Keratinocyte (primary cell): ENCODE results near the gene DCTN3. TPM values are rescaled to one million over a fixed set of nuclear protein-coding genes. Genes with fewer than 3 reads are reported as not detected.

Source experiments
- DNase-seq: peaks from one replicate; pipeline ENCODE4 v3.0.0-alpha.2; 2011; ENCODE audit warnings: low read depth, missing footprints, low spot score
- FAIRE-seq: peaks from 2 replicates; lab custom pipeline; 2011; peaks lifted over from hg19 to GRCh38; lab: Jason Lieb, UNC
- H2AFZ ChIP-seq: 2 replicates; pipeline ENCODE4 v1.6.0; 2012; ENCODE audit warnings: low read length, control low read depth, inconsistent platforms; ENCODE audit not compliant: control insufficient read depth
- H3K27ac ChIP-seq: 2 replicates; pipeline ENCODE4 v1.5.1; 2011; ENCODE audit warnings: low read length; ENCODE audit not compliant: control insufficient read depth, insufficient read depth
- H3K27me3 ChIP-seq: 3 replicates; pipeline ENCODE4 v1.6.0; 2011; ENCODE audit warnings: low read length; ENCODE audit not compliant: control insufficient read depth, insufficient read depth; ENCODE audit errors: extremely low read depth
- H3K36me3 ChIP-seq, 2 experiments: 2 replicates in 1 of 2; 3 replicates in 1 of 2; pipeline ENCODE4 v1.5.1; 2011; ENCODE audit warnings: low read length in 2 of 2, mild to moderate bottlenecking in 1 of 2; ENCODE audit not compliant: control insufficient read depth in 2 of 2, insufficient read depth in 2 of 2; ENCODE audit errors: extremely low read depth in 1 of 2
- H3K4me1 ChIP-seq: 3 replicates; pipeline ENCODE4 v1.5.1; 2011; ENCODE audit warnings: low read length; ENCODE audit not compliant: control insufficient read depth, insufficient read depth; ENCODE audit errors: extremely low read depth
- H3K4me2 ChIP-seq: 3 replicates; pipeline ENCODE4 v1.6.0; 2011; ENCODE audit warnings: low read depth, low read length; ENCODE audit not compliant: control insufficient read depth, insufficient read depth; ENCODE audit errors: extremely low read depth
- H3K4me3 ChIP-seq, 3 experiments: fragments of 200-600 bp in 1 of 3; sonication (generic) in 1 of 3; 2 replicates in 2 of 3; 3 replicates in 1 of 3; pipeline ENCODE4 v1.5.1; 2011 to 2016; ENCODE audit warnings: low read length in 3 of 3, mild to moderate bottlenecking in 3 of 3, control low read depth in 2 of 3, inconsistent platforms in 1 of 3, low read depth in 1 of 3, mixed read lengths in 1 of 3, mixed run types in 1 of 3, moderate library complexity in 1 of 3; ENCODE audit not compliant: control insufficient read depth in 2 of 3, insufficient read depth in 2 of 3; ENCODE audit errors: extremely low read depth in 1 of 3
- H3K79me2 ChIP-seq: 2 replicates; pipeline ENCODE4 v1.6.0; 2012; ENCODE audit warnings: low read length; ENCODE audit not compliant: control insufficient read depth, insufficient read depth
- H3K9ac ChIP-seq: 3 replicates; pipeline ENCODE4 v1.6.0; 2011; ENCODE audit warnings: low read length; ENCODE audit not compliant: control insufficient read depth, insufficient read depth; ENCODE audit errors: extremely low read depth
- H3K9me1 ChIP-seq: 3 replicates; pipeline ENCODE4 v1.6.0; 2011; ENCODE audit warnings: low read length; ENCODE audit not compliant: control insufficient read depth, insufficient read depth; ENCODE audit errors: extremely low read depth
- H3K9me3 ChIP-seq: 2 replicates; pipeline ENCODE4 v1.5.1; 2012; ENCODE audit warnings: low read depth, low read length; ENCODE audit not compliant: control insufficient read depth
- H4K20me1 ChIP-seq: 3 replicates; pipeline ENCODE4 v1.6.0; 2011; ENCODE audit warnings: low read length; ENCODE audit not compliant: control insufficient read depth, insufficient read depth; ENCODE audit errors: extremely low read depth
- EZH2 ChIP-seq: IDR thresholded peaks from one replicate; pipeline ENCODE4 v1.6.1; 2012; ENCODE audit warnings: inconsistent platforms, mild to moderate bottlenecking, low read length, moderate library complexity
- dilution Hi-C: fragments of 300-500 bp; cut with MboI; formaldehyde crosslinking; loops from one replicate; pipeline ENCODE4 v1.7.0; 2020; ENCODE audit warnings: low sequenced_read_pairs; ENCODE audit not compliant: extremely low pct_ligation_motif_present
- polyA plus RNA-seq, 5 experiments: library from polyadenylated mRNA; depleted of rRNA in 3 of 5; stranded (reverse) in 3 of 5; stranded (forward) in 1 of 5; unstranded in 1 of 5; fragments of >200 nt; gene quantifications; 1 replicate in 1 of 5; 2 replicates in 3 of 5; 3 replicates in 1 of 5; pipeline versions ENCODE4 v1.2.1 to v1.2.3, GENCODE V29; 2011 to 2012; ENCODE audit warnings: missing spikeins in 2 of 5, low read depth in 1 of 5, low replicate concordance in 1 of 5
- TF ChIP-seq, protein P1 (sequence below), 3 experiments: IDR thresholded peaks in 1 of 3; conservative IDR thresholded peaks in 1 of 3; optimal IDR thresholded peaks in 1 of 3; 2 replicates in 2 of 3; 3 replicates in 1 of 3; pipeline versions ENCODE3 to v1.5.1; 2011; ENCODE audit warnings: low read length in 3 of 3, mild to moderate bottlenecking in 3 of 3, moderate library complexity in 2 of 3, control low read depth in 1 of 3, inconsistent platforms in 1 of 3; ENCODE audit not compliant: insufficient read depth in 2 of 3; ENCODE audit errors: extremely low read depth in 1 of 3

DCTN3 gene
- polyA plus RNA-seq, 1 donor (not counting 4 experiments of a cell fraction or from before 2014, with no cell fraction given): 106 TPM

DNA sequence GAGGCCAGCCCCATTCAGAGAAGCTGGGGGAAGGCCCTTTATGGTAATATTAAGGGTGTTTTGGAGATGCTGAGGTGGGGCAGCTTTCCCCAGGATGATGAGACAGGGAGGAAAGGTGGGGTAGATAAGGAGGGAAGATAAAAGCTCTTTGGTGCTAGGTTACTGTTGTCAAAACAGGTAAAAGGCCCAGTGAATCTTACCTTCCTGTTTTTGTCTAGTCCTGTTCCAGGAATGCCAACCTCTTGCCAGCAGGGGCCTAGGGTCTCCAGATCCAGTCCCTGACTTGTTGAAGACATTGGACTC, 43.0 kb upstream of the DCTN3 start:
- peak; percentile 87 for FAIRE-seq
- peaks cover 5% of the 10 kb centered on the region for H3K9me1 ChIP-seq
- H3K27ac ChIP-seq: peak overlapping the region; percentile 86
- peaks cover under 1% of the 10 kb centered on the region for H4K20me1 ChIP-seq
- peaks cover 0 to 7% of the 10 kb centered on the region in 2 experiments for H3K36me3 ChIP-seq
- H3K4me1 ChIP-seq: peaks cover 58% of the 10 kb centered on the region
- no peak overlapping the region for H3K4me3 ChIP-seq
- H3K9ac ChIP-seq: peak overlapping the region; percentile 55
- no peaks in the 10 kb centered on the region for H3K9me3 ChIP-seq
- no peak for DNase-seq
- H3K27me3 ChIP-seq: no peaks in the 10 kb centered on the region
- H2AFZ ChIP-seq: peak overlapping the region; percentile 41
- no peak for TF ChIP-seq EZH2
- TF ChIP-seq, protein P1, sequence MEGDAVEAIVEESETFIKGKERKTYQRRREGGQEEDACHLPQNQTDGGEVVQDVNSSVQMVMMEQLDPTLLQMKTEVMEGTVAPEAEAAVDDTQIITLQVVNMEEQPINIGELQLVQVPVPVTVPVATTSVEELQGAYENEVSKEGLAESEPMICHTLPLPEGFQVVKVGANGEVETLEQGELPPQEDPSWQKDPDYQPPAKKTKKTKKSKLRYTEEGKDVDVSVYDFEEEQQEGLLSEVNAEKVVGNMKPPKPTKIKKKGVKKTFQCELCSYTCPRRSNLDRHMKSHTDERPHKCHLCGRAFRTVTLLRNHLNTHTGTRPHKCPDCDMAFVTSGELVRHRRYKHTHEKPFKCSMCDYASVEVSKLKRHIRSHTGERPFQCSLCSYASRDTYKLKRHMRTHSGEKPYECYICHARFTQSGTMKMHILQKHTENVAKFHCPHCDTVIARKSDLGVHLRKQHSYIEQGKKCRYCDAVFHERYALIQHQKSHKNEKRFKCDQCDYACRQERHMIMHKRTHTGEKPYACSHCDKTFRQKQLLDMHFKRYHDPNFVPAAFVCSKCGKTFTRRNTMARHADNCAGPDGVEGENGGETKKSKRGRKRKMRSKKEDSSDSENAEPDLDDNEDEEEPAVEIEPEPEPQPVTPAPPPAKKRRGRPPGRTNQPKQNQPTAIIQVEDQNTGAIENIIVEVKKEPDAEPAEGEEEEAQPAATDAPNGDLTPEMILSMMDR (optimal IDR thresholded peaks at IDR 0.05 in 1 of 3, IDR thresholded peaks at IDR 0.05 in 1 of 3, conservative IDR thresholded peaks at IDR 0.05 in 1 of 3; ENCODE audit: extremely low read depth in 1 of 3, insufficient read depth in 2 of 3, low read length in 3 of 3): no peak
- peak overlapping the region; percentile 49 for H3K4me2 ChIP-seq
- peaks cover 22% of the 10 kb centered on the region for H3K79me2 ChIP-seq
- dilution Hi-C loops: no loop called here

DNA sequence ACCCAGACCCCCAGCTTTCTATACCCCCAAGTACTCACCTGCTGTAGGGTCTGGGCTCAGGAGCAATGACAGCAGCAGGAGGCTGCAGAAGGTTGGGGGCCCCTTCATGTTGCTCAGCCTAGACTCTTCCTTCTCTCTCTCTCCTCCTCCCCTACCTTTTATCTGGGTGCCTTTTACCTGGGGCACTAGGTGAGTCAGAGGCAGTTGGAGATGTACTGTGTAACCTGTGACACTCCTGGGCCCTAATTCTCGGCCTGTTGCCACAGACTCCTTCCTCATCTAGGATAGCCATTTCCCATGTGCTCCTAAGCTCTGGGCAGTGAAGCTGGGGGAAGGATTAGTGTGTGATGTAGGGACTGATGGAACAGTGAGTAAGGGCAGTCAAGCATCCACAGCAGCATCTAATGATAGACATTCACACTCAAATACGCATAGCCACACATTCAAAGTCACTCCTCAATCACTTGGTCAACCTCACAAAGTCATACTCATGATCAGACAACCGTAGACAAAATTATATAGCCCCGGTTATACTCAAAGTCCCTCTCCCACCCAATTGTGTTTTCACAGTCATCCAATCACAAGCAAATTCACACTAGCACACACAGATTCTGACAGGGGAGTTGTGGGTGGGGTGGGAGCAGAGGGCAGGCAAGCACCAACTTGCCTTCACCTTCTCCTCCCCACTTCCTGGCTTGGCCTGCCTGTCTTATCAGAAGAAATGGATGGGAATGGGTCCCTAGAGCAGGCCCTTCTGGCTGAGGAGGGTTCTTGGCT, 42.4 kb upstream of the DCTN3 start, which contains the start of gene CCL27:
Gene CCL27 (minus strand): TSS at position 132 of the 777 bp plus-strand sequence. CDS start 24 bp downstream, at position 108.
- Histone ChIP-seq H3K9ac (peak within 1 kb of the TSS; percentile 55), H3K36me3 (peaks cover 0 to 2% of the 10 kb centered on the region in 2 experiments), H3K9me1 (peaks cover under 1% of the 10 kb centered on the region), H3K27me3 (no peaks in the 10 kb centered on the region), H3K79me2 (peaks cover 16% of the 10 kb centered on the region), H3K27ac (peak within 1 kb of the TSS; percentile 86), H3K4me3 (peak within 1 kb of the TSS in 1 of 3 experiments; percentile 4), H4K20me1 (no peaks in the 10 kb centered on the region), H3K4me2 (peak within 1 kb of the TSS; percentile 49), H3K4me1 (peaks cover 58% of the 10 kb centered on the region), H3K9me3 (no peaks in the 10 kb centered on the region), H2AFZ (peak within 1 kb of the TSS; percentile 64)
- FAIRE-seq: peak; percentile 77
- no peak for DNase-seq
- TF ChIP-seq, protein P1 (optimal IDR thresholded peaks at IDR 0.05 in 1 of 3, IDR thresholded peaks at IDR 0.05 in 1 of 3, conservative IDR thresholded peaks at IDR 0.05 in 1 of 3; ENCODE audit: extremely low read depth in 1 of 3, insufficient read depth in 2 of 3, low read length in 3 of 3): no peak
- no peak for TF ChIP-seq EZH2
- dilution Hi-C loops: no loop called here
